ENCODE data around the gene CCL22.

DNA sequence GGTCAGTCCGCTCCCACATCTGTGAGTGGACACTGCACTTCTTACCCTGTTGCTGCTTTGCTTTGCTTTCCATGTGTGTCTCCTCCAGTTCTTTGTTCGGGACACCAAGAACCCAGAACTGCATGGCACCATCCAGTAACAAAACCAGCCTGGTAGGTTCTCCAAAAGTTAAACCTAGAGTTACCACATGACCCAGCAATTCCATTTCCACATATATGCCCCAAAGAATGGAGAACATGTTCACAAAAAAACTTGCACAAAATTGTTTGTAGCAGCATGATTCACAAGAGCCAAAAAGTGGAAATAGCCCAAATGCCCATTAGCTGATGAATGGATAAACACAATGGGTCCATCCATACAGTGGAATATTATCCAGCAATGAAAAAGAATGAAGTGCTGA, 10.3 kb upstream of the CCL22 start:
- TF ChIP-seq, protein P1, sequence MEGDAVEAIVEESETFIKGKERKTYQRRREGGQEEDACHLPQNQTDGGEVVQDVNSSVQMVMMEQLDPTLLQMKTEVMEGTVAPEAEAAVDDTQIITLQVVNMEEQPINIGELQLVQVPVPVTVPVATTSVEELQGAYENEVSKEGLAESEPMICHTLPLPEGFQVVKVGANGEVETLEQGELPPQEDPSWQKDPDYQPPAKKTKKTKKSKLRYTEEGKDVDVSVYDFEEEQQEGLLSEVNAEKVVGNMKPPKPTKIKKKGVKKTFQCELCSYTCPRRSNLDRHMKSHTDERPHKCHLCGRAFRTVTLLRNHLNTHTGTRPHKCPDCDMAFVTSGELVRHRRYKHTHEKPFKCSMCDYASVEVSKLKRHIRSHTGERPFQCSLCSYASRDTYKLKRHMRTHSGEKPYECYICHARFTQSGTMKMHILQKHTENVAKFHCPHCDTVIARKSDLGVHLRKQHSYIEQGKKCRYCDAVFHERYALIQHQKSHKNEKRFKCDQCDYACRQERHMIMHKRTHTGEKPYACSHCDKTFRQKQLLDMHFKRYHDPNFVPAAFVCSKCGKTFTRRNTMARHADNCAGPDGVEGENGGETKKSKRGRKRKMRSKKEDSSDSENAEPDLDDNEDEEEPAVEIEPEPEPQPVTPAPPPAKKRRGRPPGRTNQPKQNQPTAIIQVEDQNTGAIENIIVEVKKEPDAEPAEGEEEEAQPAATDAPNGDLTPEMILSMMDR (IDR thresholded peaks at IDR 0.05; ENCODE audit: poor library complexity, severe bottlenecking): no peak
- TF ChIP-seq EZH2 (IDR thresholded peaks at IDR 0.05; ENCODE audit: borderline replicate concordance, insufficient read depth, low read length, poor library complexity, severe bottlenecking) (no peak), MXI1 (conservative IDR thresholded peaks at IDR 0.05; ENCODE audit: poor library complexity, severe bottlenecking) (no peak), POLR2AphosphoS5 (IDR thresholded peaks at IDR 0.05) (no peak), EP300 (conservative IDR thresholded peaks at IDR 0.05; ENCODE audit: poor library complexity, severe bottlenecking) (no peak), RAD21 (conservative IDR thresholded peaks at IDR 0.05) (no peak)
- TF ChIP-seq, protein P2, sequence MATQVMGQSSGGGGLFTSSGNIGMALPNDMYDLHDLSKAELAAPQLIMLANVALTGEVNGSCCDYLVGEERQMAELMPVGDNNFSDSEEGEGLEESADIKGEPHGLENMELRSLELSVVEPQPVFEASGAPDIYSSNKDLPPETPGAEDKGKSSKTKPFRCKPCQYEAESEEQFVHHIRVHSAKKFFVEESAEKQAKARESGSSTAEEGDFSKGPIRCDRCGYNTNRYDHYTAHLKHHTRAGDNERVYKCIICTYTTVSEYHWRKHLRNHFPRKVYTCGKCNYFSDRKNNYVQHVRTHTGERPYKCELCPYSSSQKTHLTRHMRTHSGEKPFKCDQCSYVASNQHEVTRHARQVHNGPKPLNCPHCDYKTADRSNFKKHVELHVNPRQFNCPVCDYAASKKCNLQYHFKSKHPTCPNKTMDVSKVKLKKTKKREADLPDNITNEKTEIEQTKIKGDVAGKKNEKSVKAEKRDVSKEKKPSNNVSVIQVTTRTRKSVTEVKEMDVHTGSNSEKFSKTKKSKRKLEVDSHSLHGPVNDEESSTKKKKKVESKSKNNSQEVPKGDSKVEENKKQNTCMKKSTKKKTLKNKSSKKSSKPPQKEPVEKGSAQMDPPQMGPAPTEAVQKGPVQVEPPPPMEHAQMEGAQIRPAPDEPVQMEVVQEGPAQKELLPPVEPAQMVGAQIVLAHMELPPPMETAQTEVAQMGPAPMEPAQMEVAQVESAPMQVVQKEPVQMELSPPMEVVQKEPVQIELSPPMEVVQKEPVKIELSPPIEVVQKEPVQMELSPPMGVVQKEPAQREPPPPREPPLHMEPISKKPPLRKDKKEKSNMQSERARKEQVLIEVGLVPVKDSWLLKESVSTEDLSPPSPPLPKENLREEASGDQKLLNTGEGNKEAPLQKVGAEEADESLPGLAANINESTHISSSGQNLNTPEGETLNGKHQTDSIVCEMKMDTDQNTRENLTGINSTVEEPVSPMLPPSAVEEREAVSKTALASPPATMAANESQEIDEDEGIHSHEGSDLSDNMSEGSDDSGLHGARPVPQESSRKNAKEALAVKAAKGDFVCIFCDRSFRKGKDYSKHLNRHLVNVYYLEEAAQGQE (IDR thresholded peaks at IDR 0.05; ENCODE audit: borderline replicate concordance): no peak
